GOT3 (cell line): ENCODE results near the gene ZNF771.
A peak's percentile ranks its signal among the peaks of the same experiment; 100 is the strongest.
"Not testable (repeated sequence)": the region's sequence is repeated elsewhere in the genome, so short reads cannot be mapped to it uniquely, and the experiment has no call there.

Source experiments
- DNase-seq: peaks from one replicate; lab custom pipeline; 2025; ENCODE audit warnings: mixed read lengths; lab: John Stamatoyannopoulos, UW

ZNF771 gene

DNA sequence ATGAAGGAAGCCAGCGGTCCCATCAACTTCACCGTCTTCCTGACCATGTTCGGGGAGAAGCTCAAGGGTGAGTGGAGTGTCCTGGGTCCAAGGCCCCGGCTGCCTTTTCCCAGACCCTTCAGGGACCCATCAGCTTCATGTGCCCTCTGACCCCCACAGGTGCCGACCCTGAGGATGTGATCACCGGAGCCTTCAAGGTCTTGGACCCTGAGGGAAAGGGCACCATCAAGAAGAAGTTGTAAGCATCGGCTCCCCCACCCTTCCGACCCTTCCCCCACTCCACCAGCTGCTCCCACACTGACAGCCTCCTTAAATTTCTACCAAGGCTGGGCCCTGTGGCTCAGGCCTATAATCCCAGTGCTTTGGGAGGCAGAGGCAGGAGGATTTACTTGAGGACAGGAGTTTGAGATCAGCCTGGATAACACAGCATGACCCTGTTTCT is 30.9 kb upstream of the ZNF771 start:
- DNase-seq = no peak

GRCh38 chr16:30377050-30377811 is 30.2 kb upstream of the ZNF771 start:
- no peak for DNase-seq

DNA sequence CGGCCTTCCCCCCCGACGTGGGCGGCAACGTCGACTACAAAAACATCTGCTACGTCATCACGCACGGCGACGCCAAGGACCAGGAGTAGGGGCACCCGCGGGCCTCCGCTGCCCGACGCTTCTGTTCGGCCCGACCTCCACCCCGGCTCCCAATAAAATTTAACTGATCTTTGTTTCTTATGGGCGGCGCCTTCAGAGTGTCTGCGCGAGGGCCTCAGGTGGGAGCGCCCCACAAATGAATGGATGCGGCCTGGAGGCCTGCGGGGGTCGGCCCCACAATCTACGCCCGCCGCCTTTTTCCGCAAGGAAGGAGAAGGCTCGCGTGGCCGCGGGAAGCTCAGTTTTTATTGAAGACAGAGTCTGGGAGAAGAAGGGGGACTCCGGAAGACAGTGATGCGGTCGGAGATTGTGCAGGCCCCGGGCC is 29.6 kb upstream of the ZNF771 start:
- peak; percentile 54 for DNase-seq

DNA sequence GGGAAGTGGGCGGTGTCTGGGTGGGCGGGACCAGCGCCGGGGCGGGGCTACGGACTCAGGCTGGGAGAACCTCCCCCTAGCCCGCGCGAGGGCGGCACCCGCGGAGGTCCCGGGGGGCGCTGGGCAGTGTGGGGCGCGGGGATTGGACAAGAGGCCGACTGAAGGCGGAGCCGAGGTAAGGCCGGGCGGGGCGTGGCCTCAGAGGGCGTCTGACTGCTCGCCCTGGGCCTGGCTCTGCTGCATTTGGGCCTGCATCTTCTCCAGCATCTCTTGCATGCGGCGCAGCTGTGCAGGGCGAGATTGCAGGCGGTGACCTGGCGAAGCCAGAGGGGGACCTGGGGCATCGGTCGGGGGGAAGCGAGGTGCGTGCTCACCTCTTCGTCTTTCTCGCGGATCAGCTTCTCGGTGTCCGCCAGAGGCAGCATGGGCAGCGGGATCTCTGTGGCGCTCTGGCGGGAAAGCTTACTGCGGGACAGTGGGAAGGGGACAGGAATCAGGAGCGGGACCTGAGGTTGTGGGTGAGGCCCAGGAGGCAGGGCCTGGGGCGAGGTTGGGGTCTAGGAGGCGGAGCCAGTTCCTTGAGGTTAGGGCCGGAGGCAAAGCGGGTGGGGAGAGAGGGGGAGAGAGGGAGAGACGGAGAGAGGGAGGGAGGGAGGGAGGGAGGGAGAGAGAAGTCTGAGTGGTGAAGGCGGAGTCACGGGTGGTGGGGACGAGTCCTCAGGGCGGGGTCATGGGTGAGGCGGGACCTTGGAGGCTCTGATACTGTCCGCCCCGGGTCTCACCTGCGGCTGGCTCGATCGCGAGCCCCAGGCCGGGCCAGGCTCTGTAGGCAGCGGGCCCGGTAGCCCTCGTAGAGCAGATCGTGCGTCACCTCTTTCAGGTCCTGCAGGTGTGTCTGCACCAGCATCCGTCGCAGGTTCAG is 28.9 kb upstream of the ZNF771 start:
- peak; percentile 97 for DNase-seq

- no peak for DNase-seq
These were observed 28.1 kb upstream of the ZNF771 start for GRCh38 chr16:30379158-30379783.

GRCh38 chr16:30380072-30380802 is 27.2 kb upstream of the ZNF771 start:
- no peak for DNase-seq

DNA sequence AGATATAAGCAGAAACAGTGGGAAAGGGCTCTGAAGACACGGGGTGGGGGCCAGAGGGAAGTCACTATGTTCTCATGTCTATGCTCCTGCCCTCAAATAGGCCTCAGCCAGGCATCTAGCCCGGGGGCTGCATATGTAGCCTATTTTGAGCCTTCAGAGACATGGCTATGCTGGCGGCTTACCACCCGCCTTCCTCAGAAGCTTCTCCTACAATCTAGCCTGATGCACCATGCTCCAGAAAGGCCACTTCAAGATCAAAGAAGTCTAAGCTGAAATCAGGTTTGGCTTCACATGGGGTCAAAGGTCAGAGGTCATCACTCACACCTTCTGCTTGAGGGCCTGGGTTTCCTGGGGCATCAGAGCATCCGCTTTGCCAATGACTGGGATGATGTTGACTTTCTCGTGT is 26.6 kb upstream of the ZNF771 start:
- no peak for DNase-seq

DNA sequence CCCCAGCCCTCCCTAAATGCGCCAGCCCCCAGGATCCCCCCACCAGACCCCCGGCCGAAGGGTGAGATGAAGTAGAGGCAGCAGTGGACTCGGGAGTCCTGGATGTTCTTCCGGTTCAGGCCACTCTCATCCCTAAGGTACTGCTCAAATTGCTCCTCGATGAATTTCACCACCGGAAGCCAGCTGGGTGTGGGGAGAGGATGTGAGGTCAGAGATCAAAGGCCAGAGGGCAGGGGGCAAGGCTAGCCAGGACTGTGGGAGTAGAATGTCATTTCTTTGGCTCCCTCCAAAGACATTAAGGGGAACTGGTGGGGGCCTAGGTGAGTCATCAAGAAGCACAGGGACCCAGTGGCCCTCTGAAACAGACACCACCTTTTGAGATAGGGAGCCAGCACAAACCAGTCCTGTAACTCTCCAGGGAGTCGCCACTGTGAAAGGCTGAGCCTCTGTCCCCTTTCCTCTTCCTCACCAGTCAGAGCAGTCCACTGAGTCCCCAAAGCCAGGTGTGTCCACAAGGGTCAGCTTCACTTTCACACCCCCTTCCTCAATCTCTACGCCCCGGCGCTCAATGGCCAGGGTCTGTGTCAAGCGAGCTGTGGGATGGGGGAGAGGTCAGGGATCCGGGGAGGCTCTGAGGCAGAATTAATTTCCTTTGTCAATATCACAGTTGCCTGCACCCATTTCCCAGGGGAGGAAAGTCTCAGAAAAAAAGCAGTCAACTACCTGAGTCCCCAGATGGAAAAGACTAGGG is 25.9 kb upstream of the ZNF771 start:
- DNase-seq = no peak

- DNase-seq = no peak
These were observed 25.1 kb upstream of the ZNF771 start, which contains the start of gene SEPTIN1 for GRCh38 chr16:30382111-30382881. SEPTIN1 (minus strand) TSS chr16:30382561; CDS start chr16:30382542, 19 bp downstream.

- DNase-seq = no peak
These were observed 23.9 kb upstream of the ZNF771 start for GRCh38 chr16:30383521-30383920.

DNA sequence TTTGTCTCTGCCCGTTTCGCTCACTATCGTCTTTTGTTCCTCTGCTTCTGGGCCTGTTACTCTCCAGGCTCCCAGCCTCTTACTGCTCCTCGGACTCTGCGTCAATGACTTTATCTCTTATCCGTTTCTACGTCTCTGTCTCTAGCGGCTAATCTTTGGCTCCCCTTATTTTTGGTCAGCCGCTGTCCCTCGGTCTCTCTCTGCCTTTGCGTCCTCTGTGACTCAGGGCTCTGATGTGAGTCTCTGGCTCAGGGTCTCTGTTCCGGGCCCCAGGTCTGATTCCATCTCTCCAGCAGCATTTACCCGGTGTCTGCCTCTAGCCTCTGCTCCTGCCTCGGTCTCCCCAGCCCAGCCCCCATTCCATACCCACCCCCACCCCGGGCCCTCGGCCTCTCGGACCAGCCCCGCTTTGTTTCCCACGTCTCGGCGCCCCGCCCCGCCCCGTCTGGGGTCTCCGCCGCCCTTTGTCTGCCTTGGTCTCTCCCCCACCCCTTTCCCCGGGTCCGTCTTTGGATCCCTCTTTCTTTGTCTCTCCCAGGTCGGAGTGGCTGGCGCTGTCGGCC is 12.7 kb upstream of the ZNF771 start:
- DNase-seq = no peak

GRCh38 chr16:30395155-30395991 is 12.0 kb upstream of the ZNF771 start, which contains the start of gene ZNF48:
ZNF48 (plus strand) TSS chr16:30395420; CDS start chr16:30395795, 375 bp downstream.
- peak; percentile 23 for DNase-seq

GRCh38 chr16:30395992-30396585 is 11.3 kb upstream of the ZNF771 start:
- no peak for DNase-seq

- not testable (repeated sequence) for DNase-seq
These were observed 10.8 kb upstream of the ZNF771 start for GRCh38 chr16:30396627-30397026.

DNA sequence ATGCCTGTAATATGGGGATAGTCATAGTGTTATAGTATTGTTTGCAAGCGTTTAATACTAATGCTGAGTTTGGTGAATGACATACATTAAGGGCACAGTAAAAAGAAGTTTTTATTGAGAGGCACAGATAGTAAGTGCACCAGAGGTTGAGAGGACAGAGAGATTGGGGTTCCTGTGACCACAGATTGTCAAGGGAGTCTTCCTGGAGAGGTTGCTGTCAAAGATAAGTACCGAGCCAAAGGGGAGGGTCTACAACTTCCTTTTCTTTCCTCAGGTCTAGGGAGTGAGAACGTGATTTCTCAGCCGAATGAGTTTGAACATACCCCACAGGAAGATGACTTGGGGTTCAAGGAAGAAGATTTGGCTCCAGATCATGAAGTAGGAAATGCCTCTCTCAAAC is 10.3 kb upstream of the ZNF771 start:
- no peak for DNase-seq

GRCh38 chr16:30397776-30398660 is 9.4 kb upstream of the ZNF771 start:
- no peak for DNase-seq
